H9 (cell line): ENCODE measurements around the gene PLXNB1. TPM values are rescaled to one million over a fixed set of nuclear protein-coding genes. Genes with fewer than 3 reads are reported as not detected.
A peak's percentile ranks its signal among the peaks of the same experiment; 100 is the strongest.

ENCODE experiments used
- DNase-seq: peaks from one replicate; pipeline ENCODE4 v3.0.0-alpha.2; 2017
- H2AFZ ChIP-seq: one replicate; pipeline ENCODE4 v1.6.1; 2013; ENCODE audit warnings: mild to moderate bottlenecking, low read length, control low read depth, moderate library complexity
- H2AK5ac ChIP-seq: 2 replicates; pipeline ENCODE4 v1.6.1; 2013; ENCODE audit warnings: low read length, control low read depth, mixed read lengths; ENCODE audit not compliant: insufficient read length
- H2BK120ac ChIP-seq: one replicate; pipeline ENCODE4 v1.6.1; 2013; ENCODE audit warnings: low read depth, mild to moderate bottlenecking, low read length, control low read depth, inconsistent platforms; ENCODE audit not compliant: poor library complexity, severe bottlenecking
- H2BK12ac ChIP-seq: 2 replicates; pipeline ENCODE4 v1.6.1; 2013; ENCODE audit warnings: low read length, control low read depth, mixed read lengths, low read depth; ENCODE audit not compliant: insufficient read length
- H2BK15ac ChIP-seq: 2 replicates; pipeline ENCODE4 v1.6.1; 2013; ENCODE audit warnings: low read depth, low read length, control low read depth
- H2BK20ac ChIP-seq: one replicate; pipeline ENCODE4 v1.6.1; 2013; ENCODE audit warnings: low read depth, mild to moderate bottlenecking, low read length, control low read depth, inconsistent platforms; ENCODE audit not compliant: poor library complexity, severe bottlenecking
- H2BK5ac ChIP-seq: 2 replicates; pipeline ENCODE4 v1.6.1; 2013; ENCODE audit warnings: low read length, control low read depth, mixed read lengths; ENCODE audit not compliant: insufficient read length
- H3K14ac ChIP-seq: 2 replicates; pipeline ENCODE4 v1.6.1; 2013; ENCODE audit warnings: low read length, control low read depth; ENCODE audit not compliant: insufficient read depth
- H3K18ac ChIP-seq: 2 replicates; pipeline ENCODE4 v1.6.1; 2013; ENCODE audit warnings: low read depth, mild to moderate bottlenecking, mixed read lengths, low read length, control low read depth; ENCODE audit not compliant: insufficient read length
- H3K23ac ChIP-seq: 2 replicates; pipeline ENCODE4 v1.6.1; 2013; ENCODE audit warnings: low read length, control low read depth, mixed read lengths, low read depth; ENCODE audit not compliant: insufficient read length
- H3K23me2 ChIP-seq: 2 replicates; pipeline ENCODE4 v1.6.1; 2013; ENCODE audit warnings: low read depth, mild to moderate bottlenecking, mixed read lengths, low read length, control low read depth; ENCODE audit not compliant: insufficient read length, poor library complexity, severe bottlenecking
- H3K27ac ChIP-seq: 2 replicates; pipeline ENCODE4 v1.5.1; 2013; ENCODE audit warnings: low read length, control low read depth, mixed read lengths, low read depth; ENCODE audit not compliant: insufficient read length
- H3K27me3 ChIP-seq: 2 replicates; pipeline ENCODE4 v1.6.1; 2013; ENCODE audit warnings: low read length, control low read depth, inconsistent platforms; ENCODE audit not compliant: insufficient read depth
- H3K4ac ChIP-seq: 2 replicates; pipeline ENCODE4 v1.6.1; 2013; ENCODE audit warnings: low read depth, mild to moderate bottlenecking, control low read depth, inconsistent platforms, low read length, moderate library complexity
- H3K4me1 ChIP-seq: 2 replicates; pipeline ENCODE4 v1.6.1; 2013; ENCODE audit warnings: low read length, control low read depth, inconsistent platforms; ENCODE audit not compliant: insufficient read depth
- H3K4me2 ChIP-seq: 2 replicates; pipeline ENCODE4 v1.6.1; 2013; ENCODE audit warnings: low read length, control low read depth, mixed read lengths; ENCODE audit not compliant: insufficient read length, insufficient read depth
- H3K56ac ChIP-seq: 2 replicates; pipeline ENCODE4 v1.6.1; 2013; ENCODE audit warnings: low read depth, mild to moderate bottlenecking, mixed read lengths, low read length, control low read depth; ENCODE audit not compliant: insufficient read length
- H3K79me1 ChIP-seq: 2 replicates; pipeline ENCODE4 v1.6.1; 2013; ENCODE audit warnings: low read depth, mild to moderate bottlenecking, moderate library complexity, low read length, control low read depth, inconsistent platforms; ENCODE audit not compliant: insufficient read depth, poor library complexity, severe bottlenecking
- H3K79me2 ChIP-seq: 2 replicates; pipeline ENCODE4 v1.6.1; 2013; ENCODE audit warnings: low read length, control low read depth, inconsistent platforms; ENCODE audit not compliant: insufficient read depth
- H3K9ac ChIP-seq: 2 replicates; pipeline ENCODE4 v1.6.1; 2013; ENCODE audit warnings: low read length, control low read depth, mixed read lengths; ENCODE audit not compliant: insufficient read length; ENCODE audit errors: extremely low read depth
- H3K9me3 ChIP-seq: one replicate; pipeline ENCODE4 v1.6.1; 2013; ENCODE audit warnings: low read depth, low read length, inconsistent platforms; ENCODE audit not compliant: control insufficient read depth
- H3T11ph ChIP-seq: one replicate; pipeline ENCODE4 v1.6.1; 2013; ENCODE audit warnings: mild to moderate bottlenecking, low read length, control low read depth, inconsistent platforms
- H4K20me1 ChIP-seq: one replicate; pipeline ENCODE4 v1.6.1; 2013; ENCODE audit not compliant: control insufficient read depth, insufficient read length, insufficient read depth
- H4K5ac ChIP-seq: 2 replicates; pipeline ENCODE4 v1.6.1; 2013; ENCODE audit warnings: low read depth, mild to moderate bottlenecking, mixed read lengths, low read length, control low read depth; ENCODE audit not compliant: insufficient read length
- H4K8ac ChIP-seq: replicated peaks from 2 replicates; pipeline ENCODE4 v1.6.1; 2013; ENCODE audit warnings: low read length, control low read depth, mixed read lengths, low read depth; ENCODE audit not compliant: insufficient read length
- H4K91ac ChIP-seq: 2 replicates; pipeline ENCODE4 v1.6.1; 2013; ENCODE audit warnings: low read depth, mild to moderate bottlenecking, moderate library complexity, mixed read lengths, low read length, control low read depth; ENCODE audit not compliant: insufficient read length
- H3K27ac Mint-ChIP-seq, 3 experiments: 2 replicates in 2 of 3; 3 replicates in 1 of 3; pipeline ENCODE4 v1.8.0; 2020 to 2021; ENCODE audit warnings: mixed read lengths in 3 of 3, mild to moderate bottlenecking in 1 of 3, moderate library complexity in 1 of 3
- H3K27me3 Mint-ChIP-seq: 2 replicates; pipeline ENCODE4 v1.8.0; 2021; ENCODE audit warnings: low read depth, mild to moderate bottlenecking, moderate library complexity, mixed read lengths
- H3K36me3 Mint-ChIP-seq, 3 experiments: 2 replicates in 2 of 3; 3 replicates in 1 of 3; pipeline ENCODE4 v1.8.0; 2020 to 2021; ENCODE audit warnings: low read depth in 3 of 3, mixed read lengths in 3 of 3; ENCODE audit not compliant: insufficient read depth in 1 of 3
- H3K4me1 Mint-ChIP-seq, 2 experiments: 2 replicates each; pipeline ENCODE4 v1.8.0; 2020; ENCODE audit warnings: mixed read lengths in 2 of 2
- H3K4me3 Mint-ChIP-seq, 2 experiments: 2 replicates in 1 of 2; 3 replicates in 1 of 2; pipeline ENCODE4 v1.8.0; 2020 to 2021; ENCODE audit warnings: mild to moderate bottlenecking in 2 of 2, mixed read lengths in 2 of 2, moderate library complexity in 1 of 2
- H3K9me3 Mint-ChIP-seq, 2 experiments: 2 replicates in 1 of 2; 3 replicates in 1 of 2; pipeline ENCODE4 v1.8.0; 2020; ENCODE audit warnings: mild to moderate bottlenecking in 2 of 2, mixed read lengths in 2 of 2, moderate library complexity in 1 of 2
- WGBS: extraction: QIAGEN DNeasy Blood & Tissue Kit; methylation state at CpG from one replicate; pipeline ENCODE4 v1.1.7; 2013; ENCODE audit warnings: missing lambda C conversion rate, low lambda C conversion rate, mixed read lengths; ENCODE audit not compliant: insufficient read length; ENCODE audit errors: extremely low coverage; 5-methylcytosine and 5-hydroxymethylcytosine counted together
- total RNA-seq: library from RNA; stranded (reverse); gene quantifications from 2 replicates; pipeline ENCODE4 v1.2.1, GENCODE V29; 2021
- TF ChIP-seq, protein P1 (sequence below): fragments of 200-600 bp; sonication (generic); conservative IDR thresholded peaks from 3 replicates; pipeline ENCODE4 v1.8.0; 2021; ENCODE audit warnings: antibody characterized with exemption, mild to moderate bottlenecking

The PLXNB1 gene
- total RNA-seq, 1 experiment from 2014 or later = 184 TPM

- no peak overlapping the region for H4K8ac ChIP-seq
- H3K9ac ChIP-seq = no peak overlapping the region
- H3K27ac ChIP-seq = no peak overlapping the region
- H3K4me2 ChIP-seq = no peak overlapping the region
- H4K5ac ChIP-seq = no peak overlapping the region
- no peak overlapping the region for H3K23ac ChIP-seq
- H2AFZ ChIP-seq = peak overlapping the region; percentile 78
- H3K4me1 ChIP-seq = no peaks in the 10 kb centered on the region
- H3K14ac ChIP-seq = no peak overlapping the region
- no peak overlapping the region for H2BK120ac ChIP-seq
- H2AK5ac ChIP-seq = no peak overlapping the region
- no peak overlapping the region for H2BK20ac ChIP-seq
- Mint-ChIP-seq H3K36me3 (no peaks in the 10 kb centered on the region), H3K4me3 (no peak overlapping the region), H3K4me1 (peaks cover 18 to 25% of the 10 kb centered on the region in 2 experiments), H3K27ac (peak overlapping the region in 1 of 3 experiments; percentile 33; a peak in 1 of 7 replicates), H3K9me3 (no peaks in the 10 kb centered on the region; a peak in 2 of 5 replicates), H3K27me3 (no peaks in the 10 kb centered on the region; the same call in 1 of the 2 replicates)
- no peak overlapping the region for H3K18ac ChIP-seq
- WGBS = no CpG with 5 or more reads among the region's 7 CpGs
- no peaks in the 10 kb centered on the region for H3K9me3 ChIP-seq
- H3K79me1 ChIP-seq = no peaks in the 10 kb centered on the region
- no peak overlapping the region for H2BK12ac ChIP-seq
- no peak overlapping the region for H4K91ac ChIP-seq
- no peaks in the 10 kb centered on the region for H4K20me1 ChIP-seq
- no peaks in the 10 kb centered on the region for H3K23me2 ChIP-seq
- H3K4ac ChIP-seq = no peak overlapping the region
- no peak overlapping the region for H2BK5ac ChIP-seq
- H3K27me3 ChIP-seq = no peaks in the 10 kb centered on the region
- no peaks in the 10 kb centered on the region for H3K79me2 ChIP-seq
- H2BK15ac ChIP-seq = no peak overlapping the region
- H3T11ph ChIP-seq = no peak overlapping the region
- DNase-seq = no peak
- no peak overlapping the region for H3K56ac ChIP-seq
- TF ChIP-seq, protein P1, sequence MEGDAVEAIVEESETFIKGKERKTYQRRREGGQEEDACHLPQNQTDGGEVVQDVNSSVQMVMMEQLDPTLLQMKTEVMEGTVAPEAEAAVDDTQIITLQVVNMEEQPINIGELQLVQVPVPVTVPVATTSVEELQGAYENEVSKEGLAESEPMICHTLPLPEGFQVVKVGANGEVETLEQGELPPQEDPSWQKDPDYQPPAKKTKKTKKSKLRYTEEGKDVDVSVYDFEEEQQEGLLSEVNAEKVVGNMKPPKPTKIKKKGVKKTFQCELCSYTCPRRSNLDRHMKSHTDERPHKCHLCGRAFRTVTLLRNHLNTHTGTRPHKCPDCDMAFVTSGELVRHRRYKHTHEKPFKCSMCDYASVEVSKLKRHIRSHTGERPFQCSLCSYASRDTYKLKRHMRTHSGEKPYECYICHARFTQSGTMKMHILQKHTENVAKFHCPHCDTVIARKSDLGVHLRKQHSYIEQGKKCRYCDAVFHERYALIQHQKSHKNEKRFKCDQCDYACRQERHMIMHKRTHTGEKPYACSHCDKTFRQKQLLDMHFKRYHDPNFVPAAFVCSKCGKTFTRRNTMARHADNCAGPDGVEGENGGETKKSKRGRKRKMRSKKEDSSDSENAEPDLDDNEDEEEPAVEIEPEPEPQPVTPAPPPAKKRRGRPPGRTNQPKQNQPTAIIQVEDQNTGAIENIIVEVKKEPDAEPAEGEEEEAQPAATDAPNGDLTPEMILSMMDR = no peak
These were observed 60.1 kb downstream of the PLXNB1 start for GRCh38 chr3:48369693-48370332.
